Kasumi-1 (cell line): Measurements from ENCODE around the gene FCER1A.
"Not testable (repeated sequence)": the region's sequence is repeated elsewhere in the genome, so short reads cannot be mapped to it uniquely, and the experiment has no call there.

Experiments used
- DNase-seq, 2 experiments: peaks; one replicate each; lab custom pipeline; 2025; lab: John Stamatoyannopoulos, UW

Gene FCER1A

GRCh38 chr1:159302095-159302494 is at the start of gene FCER1A:
Gene FCER1A, plus strand, starts transcription at chr1:159302336. Its CDS starts 29 bp downstream, at chr1:159302365.
- no peak for DNase-seq

GRCh38 chr1:159261311-159261710 is 40.8 kb upstream of the FCER1A start:
- no peak for DNase-seq

GRCh38 chr1:159261721-159262494 is 40.2 kb upstream of the FCER1A start:
- no peak for DNase-seq

- DNase-seq = no peak
Measured at GRCh38 chr1:159266832-159267231, 35.3 kb upstream of the FCER1A start.

- DNase-seq = no peak
Measured at GRCh38 chr1:159274631-159275030, 27.5 kb upstream of the FCER1A start.

- DNase-seq = no peak
Measured at GRCh38 chr1:159275891-159276290, 26.2 kb upstream of the FCER1A start.

GRCh38 chr1:159279773-159280172 is 22.4 kb upstream of the FCER1A start:
- DNase-seq = no peak

GRCh38 chr1:159282118-159282517 is 20.0 kb upstream of the FCER1A start:
- DNase-seq = no peak

GRCh38 chr1:159289060-159289459 is 13.1 kb upstream of the FCER1A start:
- DNase-seq = no peak

- no peak for DNase-seq
Measured at GRCh38 chr1:159291424-159291823, 10.7 kb upstream of the FCER1A start.

GRCh38 chr1:159296706-159297375 is 5.3 kb upstream of the FCER1A start:
- no peak for DNase-seq

- no peak for DNase-seq
Measured at GRCh38 chr1:159300146-159300545, 2.0 kb upstream of the FCER1A start.

GRCh38 chr1:159307346-159308020 is 5.3 kb downstream of the FCER1A start:
- no peak for DNase-seq

GRCh38 chr1:159311679-159312078 is 9.5 kb downstream of the FCER1A start:
- no peak for DNase-seq

- peak in 1 of 2 experiments; percentile 3 for DNase-seq
Measured at GRCh38 chr1:159315381-159315780, 13.2 kb downstream of the FCER1A start.

GRCh38 chr1:159318784-159319551 is 16.8 kb downstream of the FCER1A start:
- no peak for DNase-seq

- no peak for DNase-seq
Measured at GRCh38 chr1:159334797-159335196, 32.7 kb downstream of the FCER1A start.

- DNase-seq = no peak
Measured at GRCh38 chr1:159338018-159338417, 35.9 kb downstream of the FCER1A start.

GRCh38 chr1:159339536-159339935 is 37.4 kb downstream of the FCER1A start:
- DNase-seq = no peak

- DNase-seq = no peak
Measured at GRCh38 chr1:159341736-159342135, 39.6 kb downstream of the FCER1A start.

GRCh38 chr1:159342761-159343425 is 40.8 kb downstream of the FCER1A start:
- no peak for DNase-seq

- not testable (repeated sequence) for DNase-seq
Measured at GRCh38 chr1:159349374-159349773, 47.2 kb downstream of the FCER1A start.
